GM12878 (cell line): ENCODE results near the gene WFDC8.

Experiments used
- CREM ChIP-seq: IDR thresholded peaks from 2 replicates; pipeline ENCODE4 v1.6.1; 2014; ENCODE audit warnings: antibody characterized with exemption, low read depth
- ESRRA ChIP-seq: IDR thresholded peaks from 2 replicates; pipeline ENCODE4 v1.6.1; 2012; ENCODE audit warnings: mild to moderate bottlenecking, low read length, improper control_type of control experiment
- EZH2 ChIP-seq: IDR thresholded peaks from 2 replicates; pipeline ENCODE4 v1.6.1; 2012; ENCODE audit warnings: low read depth, mild to moderate bottlenecking, control low read depth, inconsistent platforms, low read length, borderline replicate concordance; ENCODE audit not compliant: control insufficient read depth
- MTA3 ChIP-seq: IDR thresholded peaks from 2 replicates; pipeline ENCODE4 v1.6.1; 2012; ENCODE audit warnings: low read length, inconsistent platforms, borderline replicate concordance
- MXI1 ChIP-seq: fragments of 150-350 bp; IDR thresholded peaks from 2 replicates; pipeline ENCODE4 v1.6.1; 2011; ENCODE audit warnings: low read depth, mild to moderate bottlenecking, inconsistent platforms, low read length, improper control_type of control experiment
- POLR2A ChIP-seq: IDR thresholded peaks from 2 replicates; pipeline ENCODE4 v1.6.1; 2011; ENCODE audit warnings: low read depth, mild to moderate bottlenecking, low read length
- POLR2AphosphoS5 ChIP-seq: IDR thresholded peaks from 2 replicates; pipeline ENCODE4 v1.6.1; 2011; ENCODE audit warnings: mild to moderate bottlenecking, low read length, inconsistent platforms
- SIN3A ChIP-seq: IDR thresholded peaks from 2 replicates; pipeline ENCODE4 v1.6.1; 2012; ENCODE audit warnings: low read depth, low read length, improper control_type of control experiment
- SREBF2 ChIP-seq: IDR thresholded peaks from 2 replicates; pipeline ENCODE4 v1.6.1; 2012; ENCODE audit warnings: mild to moderate bottlenecking, low read length
- SRF ChIP-seq, 2 experiments: IDR thresholded peaks; 2 replicates each; pipeline ENCODE4 v1.6.1; 2011; ENCODE audit warnings: low read depth in 2 of 2, low read length in 2 of 2, mild to moderate bottlenecking in 1 of 2, moderate library complexity in 1 of 2
- TARDBP ChIP-seq: IDR thresholded peaks from 2 replicates; pipeline ENCODE4 v1.6.1; 2016; ENCODE audit warnings: borderline replicate concordance
- TF ChIP-seq, protein P1 (sequence below): IDR thresholded peaks from 2 replicates; pipeline ENCODE4 v1.6.1; 2012; ENCODE audit warnings: low read length, inconsistent platforms
- TF ChIP-seq, protein P2 (sequence below), 3 experiments: IDR thresholded peaks in 2 of 3; conservative IDR thresholded peaks in 1 of 3; 2 replicates each; pipeline ENCODE4 v1.5.1; 2011; ENCODE audit warnings: low read depth in 3 of 3, low read length in 3 of 3, mild to moderate bottlenecking in 3 of 3, control low read depth in 2 of 3, moderate library complexity in 2 of 3, inconsistent platforms in 1 of 3, mixed read lengths in 1 of 3; ENCODE audit not compliant: control insufficient read depth in 2 of 3, insufficient read depth in 1 of 3; ENCODE audit errors: extremely low read depth in 1 of 3
- TF ChIP-seq, protein P3 (sequence below): fragments of 450-650 bp; IDR thresholded peaks from 2 replicates; pipeline ENCODE4 v1.6.1; 2018; ENCODE audit warnings: borderline replicate concordance, mild to moderate bottlenecking; ENCODE audit not compliant: partially characterized antibody

DNA sequence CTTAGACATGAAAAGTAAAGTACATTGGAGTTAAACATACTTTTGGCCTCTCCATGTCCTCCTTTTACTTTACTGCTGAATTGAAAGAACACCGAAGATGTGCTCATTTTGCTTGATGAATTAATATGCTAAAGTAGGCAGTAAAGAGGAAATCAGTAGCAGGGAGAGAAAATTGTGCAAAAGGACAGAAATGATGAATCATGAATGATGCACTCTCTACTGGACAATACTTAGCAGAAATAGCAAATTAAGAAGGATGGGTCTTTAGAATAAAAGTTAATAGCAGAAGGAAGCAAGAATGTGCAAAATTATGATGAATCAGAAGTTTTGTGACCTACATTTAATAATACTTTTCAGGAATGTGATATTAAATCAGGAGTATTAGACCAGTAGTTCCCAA lies 55.3 kb downstream of the WFDC8 start:
- TF ChIP-seq, protein P1, sequence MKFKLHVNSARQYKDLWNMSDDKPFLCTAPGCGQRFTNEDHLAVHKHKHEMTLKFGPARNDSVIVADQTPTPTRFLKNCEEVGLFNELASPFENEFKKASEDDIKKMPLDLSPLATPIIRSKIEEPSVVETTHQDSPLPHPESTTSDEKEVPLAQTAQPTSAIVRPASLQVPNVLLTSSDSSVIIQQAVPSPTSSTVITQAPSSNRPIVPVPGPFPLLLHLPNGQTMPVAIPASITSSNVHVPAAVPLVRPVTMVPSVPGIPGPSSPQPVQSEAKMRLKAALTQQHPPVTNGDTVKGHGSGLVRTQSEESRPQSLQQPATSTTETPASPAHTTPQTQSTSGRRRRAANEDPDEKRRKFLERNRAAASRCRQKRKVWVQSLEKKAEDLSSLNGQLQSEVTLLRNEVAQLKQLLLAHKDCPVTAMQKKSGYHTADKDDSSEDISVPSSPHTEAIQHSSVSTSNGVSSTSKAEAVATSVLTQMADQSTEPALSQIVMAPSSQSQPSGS = no peak
- TF ChIP-seq SREBF2 (no peak), POLR2A (no peak), POLR2AphosphoS5 (no peak), MXI1 (no peak), EZH2 (no peak), CREM (no peak), ESRRA (no peak), SRF (IDR thresholded peaks at IDR 0.05; ENCODE audit: low read depth in 2 of 2, low read length in 2 of 2) (no peak), TARDBP (no peak), SIN3A (no peak), MTA3 (no peak)
- TF ChIP-seq, protein P2, sequence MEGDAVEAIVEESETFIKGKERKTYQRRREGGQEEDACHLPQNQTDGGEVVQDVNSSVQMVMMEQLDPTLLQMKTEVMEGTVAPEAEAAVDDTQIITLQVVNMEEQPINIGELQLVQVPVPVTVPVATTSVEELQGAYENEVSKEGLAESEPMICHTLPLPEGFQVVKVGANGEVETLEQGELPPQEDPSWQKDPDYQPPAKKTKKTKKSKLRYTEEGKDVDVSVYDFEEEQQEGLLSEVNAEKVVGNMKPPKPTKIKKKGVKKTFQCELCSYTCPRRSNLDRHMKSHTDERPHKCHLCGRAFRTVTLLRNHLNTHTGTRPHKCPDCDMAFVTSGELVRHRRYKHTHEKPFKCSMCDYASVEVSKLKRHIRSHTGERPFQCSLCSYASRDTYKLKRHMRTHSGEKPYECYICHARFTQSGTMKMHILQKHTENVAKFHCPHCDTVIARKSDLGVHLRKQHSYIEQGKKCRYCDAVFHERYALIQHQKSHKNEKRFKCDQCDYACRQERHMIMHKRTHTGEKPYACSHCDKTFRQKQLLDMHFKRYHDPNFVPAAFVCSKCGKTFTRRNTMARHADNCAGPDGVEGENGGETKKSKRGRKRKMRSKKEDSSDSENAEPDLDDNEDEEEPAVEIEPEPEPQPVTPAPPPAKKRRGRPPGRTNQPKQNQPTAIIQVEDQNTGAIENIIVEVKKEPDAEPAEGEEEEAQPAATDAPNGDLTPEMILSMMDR (IDR thresholded peaks at IDR 0.05 in 2 of 3, conservative IDR thresholded peaks at IDR 0.05 in 1 of 3; ENCODE audit: control insufficient read depth in 2 of 3, extremely low read depth in 1 of 3, insufficient read depth in 1 of 3, low read depth in 3 of 3, low read length in 3 of 3) = no peak
- TF ChIP-seq, protein P3, sequence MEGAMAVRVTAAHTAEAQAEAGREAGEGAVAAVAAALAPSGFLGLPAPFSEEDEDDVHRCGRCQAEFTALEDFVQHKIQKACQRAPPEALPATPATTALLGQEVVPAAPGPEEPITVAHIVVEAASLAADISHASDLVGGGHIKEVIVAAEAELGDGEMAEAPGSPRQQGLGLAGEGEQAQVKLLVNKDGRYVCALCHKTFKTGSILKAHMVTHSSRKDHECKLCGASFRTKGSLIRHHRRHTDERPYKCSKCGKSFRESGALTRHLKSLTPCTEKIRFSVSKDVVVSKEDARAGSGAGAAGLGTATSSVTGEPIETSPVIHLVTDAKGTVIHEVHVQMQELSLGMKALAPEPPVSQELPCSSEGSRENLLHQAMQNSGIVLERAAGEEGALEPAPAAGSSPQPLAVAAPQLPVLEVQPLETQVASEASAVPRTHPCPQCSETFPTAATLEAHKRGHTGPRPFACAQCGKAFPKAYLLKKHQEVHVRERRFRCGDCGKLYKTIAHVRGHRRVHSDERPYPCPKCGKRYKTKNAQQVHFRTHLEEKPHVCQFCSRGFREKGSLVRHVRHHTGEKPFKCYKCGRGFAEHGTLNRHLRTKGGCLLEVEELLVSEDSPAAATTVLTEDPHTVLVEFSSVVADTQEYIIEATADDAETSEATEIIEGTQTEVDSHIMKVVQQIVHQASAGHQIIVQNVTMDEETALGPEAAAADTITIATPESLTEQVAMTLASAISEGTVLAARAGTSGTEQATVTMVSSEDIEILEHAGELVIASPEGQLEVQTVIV = no peak
